ENCODE measurements around the gene TEX50. TPM values are rescaled to one million over a fixed set of nuclear protein-coding genes. Genes with fewer than 3 reads are reported as not detected.
A peak's percentile ranks its signal among the peaks of the same experiment; 100 is the strongest.

TEX50 gene
- total and polyA plus RNA-seq, 2 of the 8 experiments (the other 6 are each of a cell fraction or from before 2014, with no cell fraction given): not detected

DNA sequence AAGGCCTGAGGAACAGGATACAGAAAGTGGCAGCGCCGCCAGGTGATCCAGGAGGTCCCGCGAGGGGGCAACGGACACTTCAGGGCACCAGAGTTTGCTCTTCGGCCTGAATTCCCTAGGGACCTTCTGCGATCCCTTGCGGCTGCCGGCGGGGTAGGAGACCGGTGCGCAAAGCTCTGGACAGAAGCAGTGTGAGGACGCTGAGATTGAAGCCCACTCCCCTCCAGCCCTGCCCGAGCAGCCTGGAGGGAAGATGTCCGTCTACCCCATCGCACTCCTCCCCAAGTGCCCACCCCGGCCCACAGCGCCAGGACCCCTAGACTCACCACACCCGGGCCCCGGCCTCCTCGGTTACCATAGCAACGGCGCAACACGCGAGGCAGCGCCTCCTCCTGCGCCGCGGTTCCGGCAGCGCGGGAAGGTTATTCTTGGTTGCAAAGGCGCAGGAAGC, 34.4 kb downstream of the TEX50 start, which contains the start of gene ANKRD45 (continued):
- TF ChIP-seq, protein P1, sequence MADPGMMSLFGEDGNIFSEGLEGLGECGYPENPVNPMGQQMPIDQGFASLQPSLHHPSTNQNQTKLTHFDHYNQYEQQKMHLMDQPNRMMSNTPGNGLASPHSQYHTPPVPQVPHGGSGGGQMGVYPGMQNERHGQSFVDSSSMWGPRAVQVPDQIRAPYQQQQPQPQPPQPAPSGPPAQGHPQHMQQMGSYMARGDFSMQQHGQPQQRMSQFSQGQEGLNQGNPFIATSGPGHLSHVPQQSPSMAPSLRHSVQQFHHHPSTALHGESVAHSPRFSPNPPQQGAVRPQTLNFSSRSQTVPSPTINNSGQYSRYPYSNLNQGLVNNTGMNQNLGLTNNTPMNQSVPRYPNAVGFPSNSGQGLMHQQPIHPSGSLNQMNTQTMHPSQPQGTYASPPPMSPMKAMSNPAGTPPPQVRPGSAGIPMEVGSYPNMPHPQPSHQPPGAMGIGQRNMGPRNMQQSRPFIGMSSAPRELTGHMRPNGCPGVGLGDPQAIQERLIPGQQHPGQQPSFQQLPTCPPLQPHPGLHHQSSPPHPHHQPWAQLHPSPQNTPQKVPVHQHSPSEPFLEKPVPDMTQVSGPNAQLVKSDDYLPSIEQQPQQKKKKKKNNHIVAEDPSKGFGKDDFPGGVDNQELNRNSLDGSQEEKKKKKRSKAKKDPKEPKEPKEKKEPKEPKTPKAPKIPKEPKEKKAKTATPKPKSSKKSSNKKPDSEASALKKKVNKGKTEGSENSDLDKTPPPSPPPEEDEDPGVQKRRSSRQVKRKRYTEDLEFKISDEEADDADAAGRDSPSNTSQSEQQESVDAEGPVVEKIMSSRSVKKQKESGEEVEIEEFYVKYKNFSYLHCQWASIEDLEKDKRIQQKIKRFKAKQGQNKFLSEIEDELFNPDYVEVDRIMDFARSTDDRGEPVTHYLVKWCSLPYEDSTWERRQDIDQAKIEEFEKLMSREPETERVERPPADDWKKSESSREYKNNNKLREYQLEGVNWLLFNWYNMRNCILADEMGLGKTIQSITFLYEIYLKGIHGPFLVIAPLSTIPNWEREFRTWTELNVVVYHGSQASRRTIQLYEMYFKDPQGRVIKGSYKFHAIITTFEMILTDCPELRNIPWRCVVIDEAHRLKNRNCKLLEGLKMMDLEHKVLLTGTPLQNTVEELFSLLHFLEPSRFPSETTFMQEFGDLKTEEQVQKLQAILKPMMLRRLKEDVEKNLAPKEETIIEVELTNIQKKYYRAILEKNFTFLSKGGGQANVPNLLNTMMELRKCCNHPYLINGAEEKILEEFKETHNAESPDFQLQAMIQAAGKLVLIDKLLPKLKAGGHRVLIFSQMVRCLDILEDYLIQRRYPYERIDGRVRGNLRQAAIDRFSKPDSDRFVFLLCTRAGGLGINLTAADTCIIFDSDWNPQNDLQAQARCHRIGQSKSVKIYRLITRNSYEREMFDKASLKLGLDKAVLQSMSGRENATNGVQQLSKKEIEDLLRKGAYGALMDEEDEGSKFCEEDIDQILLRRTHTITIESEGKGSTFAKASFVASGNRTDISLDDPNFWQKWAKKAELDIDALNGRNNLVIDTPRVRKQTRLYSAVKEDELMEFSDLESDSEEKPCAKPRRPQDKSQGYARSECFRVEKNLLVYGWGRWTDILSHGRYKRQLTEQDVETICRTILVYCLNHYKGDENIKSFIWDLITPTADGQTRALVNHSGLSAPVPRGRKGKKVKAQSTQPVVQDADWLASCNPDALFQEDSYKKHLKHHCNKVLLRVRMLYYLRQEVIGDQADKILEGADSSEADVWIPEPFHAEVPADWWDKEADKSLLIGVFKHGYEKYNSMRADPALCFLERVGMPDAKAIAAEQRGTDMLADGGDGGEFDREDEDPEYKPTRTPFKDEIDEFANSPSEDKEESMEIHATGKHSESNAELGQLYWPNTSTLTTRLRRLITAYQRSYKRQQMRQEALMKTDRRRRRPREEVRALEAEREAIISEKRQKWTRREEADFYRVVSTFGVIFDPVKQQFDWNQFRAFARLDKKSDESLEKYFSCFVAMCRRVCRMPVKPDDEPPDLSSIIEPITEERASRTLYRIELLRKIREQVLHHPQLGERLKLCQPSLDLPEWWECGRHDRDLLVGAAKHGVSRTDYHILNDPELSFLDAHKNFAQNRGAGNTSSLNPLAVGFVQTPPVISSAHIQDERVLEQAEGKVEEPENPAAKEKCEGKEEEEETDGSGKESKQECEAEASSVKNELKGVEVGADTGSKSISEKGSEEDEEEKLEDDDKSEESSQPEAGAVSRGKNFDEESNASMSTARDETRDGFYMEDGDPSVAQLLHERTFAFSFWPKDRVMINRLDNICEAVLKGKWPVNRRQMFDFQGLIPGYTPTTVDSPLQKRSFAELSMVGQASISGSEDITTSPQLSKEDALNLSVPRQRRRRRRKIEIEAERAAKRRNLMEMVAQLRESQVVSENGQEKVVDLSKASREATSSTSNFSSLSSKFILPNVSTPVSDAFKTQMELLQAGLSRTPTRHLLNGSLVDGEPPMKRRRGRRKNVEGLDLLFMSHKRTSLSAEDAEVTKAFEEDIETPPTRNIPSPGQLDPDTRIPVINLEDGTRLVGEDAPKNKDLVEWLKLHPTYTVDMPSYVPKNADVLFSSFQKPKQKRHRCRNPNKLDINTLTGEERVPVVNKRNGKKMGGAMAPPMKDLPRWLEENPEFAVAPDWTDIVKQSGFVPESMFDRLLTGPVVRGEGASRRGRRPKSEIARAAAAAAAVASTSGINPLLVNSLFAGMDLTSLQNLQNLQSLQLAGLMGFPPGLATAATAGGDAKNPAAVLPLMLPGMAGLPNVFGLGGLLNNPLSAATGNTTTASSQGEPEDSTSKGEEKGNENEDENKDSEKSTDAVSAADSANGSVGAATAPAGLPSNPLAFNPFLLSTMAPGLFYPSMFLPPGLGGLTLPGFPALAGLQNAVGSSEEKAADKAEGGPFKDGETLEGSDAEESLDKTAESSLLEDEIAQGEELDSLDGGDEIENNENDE (IDR thresholded peaks at IDR 0.05; ENCODE audit: insufficient replicate concordance, low read length): no peak
- no peak for TF ChIP-seq ZNF274 (IDR thresholded peaks at IDR 0.05; ENCODE audit: borderline replicate concordance, extremely low read depth, low read length)
- no peak for TF ChIP-seq MAFK (IDR thresholded peaks at IDR 0.05; ENCODE audit: low read depth, low read length)
- peak in 1 of 2 experiments; percentile 15; a peak in 1 of 4 replicates for TF ChIP-seq SIN3A (conservative IDR thresholded peaks at IDR 0.05 in 1 of 2, IDR thresholded peaks at IDR 0.05 in 1 of 2; ENCODE audit: low read depth in 1 of 2, low read length in 2 of 2)
- TF ChIP-seq KDM4A (IDR thresholded peaks at IDR 0.05; ENCODE audit: low read depth, low read length, severe bottlenecking): peak; percentile 78
- TF ChIP-seq, protein P2, sequence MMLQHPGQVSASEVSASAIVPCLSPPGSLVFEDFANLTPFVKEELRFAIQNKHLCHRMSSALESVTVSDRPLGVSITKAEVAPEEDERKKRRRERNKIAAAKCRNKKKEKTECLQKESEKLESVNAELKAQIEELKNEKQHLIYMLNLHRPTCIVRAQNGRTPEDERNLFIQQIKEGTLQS (IDR thresholded peaks at IDR 0.05; ENCODE audit: insufficient read depth, low read depth, low read length): no peak
- TF ChIP-seq, protein P3, sequence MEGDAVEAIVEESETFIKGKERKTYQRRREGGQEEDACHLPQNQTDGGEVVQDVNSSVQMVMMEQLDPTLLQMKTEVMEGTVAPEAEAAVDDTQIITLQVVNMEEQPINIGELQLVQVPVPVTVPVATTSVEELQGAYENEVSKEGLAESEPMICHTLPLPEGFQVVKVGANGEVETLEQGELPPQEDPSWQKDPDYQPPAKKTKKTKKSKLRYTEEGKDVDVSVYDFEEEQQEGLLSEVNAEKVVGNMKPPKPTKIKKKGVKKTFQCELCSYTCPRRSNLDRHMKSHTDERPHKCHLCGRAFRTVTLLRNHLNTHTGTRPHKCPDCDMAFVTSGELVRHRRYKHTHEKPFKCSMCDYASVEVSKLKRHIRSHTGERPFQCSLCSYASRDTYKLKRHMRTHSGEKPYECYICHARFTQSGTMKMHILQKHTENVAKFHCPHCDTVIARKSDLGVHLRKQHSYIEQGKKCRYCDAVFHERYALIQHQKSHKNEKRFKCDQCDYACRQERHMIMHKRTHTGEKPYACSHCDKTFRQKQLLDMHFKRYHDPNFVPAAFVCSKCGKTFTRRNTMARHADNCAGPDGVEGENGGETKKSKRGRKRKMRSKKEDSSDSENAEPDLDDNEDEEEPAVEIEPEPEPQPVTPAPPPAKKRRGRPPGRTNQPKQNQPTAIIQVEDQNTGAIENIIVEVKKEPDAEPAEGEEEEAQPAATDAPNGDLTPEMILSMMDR (IDR thresholded peaks at IDR 0.05; ENCODE audit: control extremely low read depth in 1 of 3, insufficient read depth in 1 of 3, low read depth in 1 of 3, low read length in 3 of 3): peak in 2 of 3 experiments; percentile 25 to 29; a peak in 3 of 4 replicates

Data from H1 (cell line).